T-cell (primary cell): ENCODE data around the gene TMSB4X. TPM values are rescaled to one million over a fixed set of nuclear protein-coding genes. Genes with fewer than 3 reads are reported as not detected.

Source experiments
- ATAC-seq, 4 experiments: fragments of 200-7000 bp in 3 of 4; fragments of 150-1000 bp in 1 of 4; cut with Tn5 transposase; replicated peaks in 1 of 4; 1 replicate in 3 of 4; 2 replicates in 1 of 4; pipeline ENCODE4 v1.10.0; 2021; ENCODE audit warnings: moderate library complexity in 3 of 4, mild to moderate bottlenecking in 2 of 4, moderate number of reproducible peaks in 1 of 4
- CTCF ChIA-PET, 2 donors: fragments of 300-600 bp; sonication (Branson Sonifier 250); formaldehyde crosslinking; loops; one replicate each; lab custom pipeline; 2022; ENCODE audit warnings: antibody characterized with exemption in 2 of 2; lab: Charles Lee
- POLR2A ChIA-PET, 2 donors: fragments of 300-600 bp; sonication (Branson Sonifier 250); formaldehyde crosslinking; loops; one replicate each; lab custom pipeline; 2022; ENCODE audit warnings: antibody characterized with exemption in 2 of 2; lab: Charles Lee
- DNase-seq, 35 experiments: peaks; one replicate each; pipeline versions ENCODE4 v3.0.0 to v3.0.0-alpha.2; 2013 to 2023
- H3K27ac ChIP-seq: one replicate; pipeline ENCODE4 v1.5.1; 2013; ENCODE audit warnings: low read length
- H3K27me3 ChIP-seq, 2 experiments: replicated peaks in 1 of 2; 1 replicate in 1 of 2; 2 replicates in 1 of 2; pipeline versions ENCODE4 v1.6.1 to v1.7.0; 2013; ENCODE audit warnings: low read length in 1 of 2, mixed read lengths in 1 of 2; ENCODE audit not compliant: control insufficient read depth in 2 of 2, insufficient read depth in 2 of 2; ENCODE audit errors: extremely low read depth in 1 of 2
- H3K36me3 ChIP-seq, 2 donors: 1 replicate in 1 of 2; 2 replicates in 1 of 2; pipeline versions ENCODE4 v1.6.1 to v1.7.0; 2013; ENCODE audit warnings: low read length in 1 of 2; ENCODE audit not compliant: control insufficient read depth in 2 of 2, insufficient read depth in 1 of 2; ENCODE audit errors: extremely low read depth in 1 of 2
- H3K4me1 ChIP-seq, 2 experiments: 1 replicate in 1 of 2; 2 replicates in 1 of 2; pipeline versions ENCODE4 v1.6.1 to v1.7.0; 2013; ENCODE audit warnings: low read length in 2 of 2, mixed read lengths in 1 of 2; ENCODE audit not compliant: insufficient read depth in 2 of 2, control insufficient read depth in 1 of 2; ENCODE audit errors: extremely low read depth in 1 of 2
- H3K4me3 ChIP-seq, 2 donors: 1 replicate in 1 of 2; 2 replicates in 1 of 2; pipeline versions ENCODE4 v1.5.1 to v1.7.0; 2013; ENCODE audit warnings: mild to moderate bottlenecking in 2 of 2, low read length in 1 of 2, moderate library complexity in 1 of 2; ENCODE audit not compliant: control insufficient read depth in 1 of 2; ENCODE audit errors: extremely low read depth in 1 of 2
- H3K9me3 ChIP-seq: 2 replicates; pipeline ENCODE4 v1.7.0; 2013
- H3K27ac Mint-ChIP-seq, 2 donors: one replicate each; pipeline ENCODE4 v1.8.0; 2020 to 2021; ENCODE audit warnings: mild to moderate bottlenecking in 2 of 2, mixed read lengths in 2 of 2
- H3K27me3 Mint-ChIP-seq, 2 donors: one replicate each; pipeline ENCODE4 v1.8.0; 2021 to 2022; ENCODE audit warnings: mixed read lengths in 2 of 2
- H3K36me3 Mint-ChIP-seq: one replicate; pipeline ENCODE4 v1.8.0; 2021; ENCODE audit warnings: mixed read lengths
- H3K4me1 Mint-ChIP-seq, 3 donors: one replicate each; pipeline ENCODE4 v1.8.0; 2020 to 2022; ENCODE audit warnings: mixed read lengths in 3 of 3, mild to moderate bottlenecking in 1 of 3
- H3K4me3 Mint-ChIP-seq, 3 donors: one replicate each; pipeline ENCODE4 v1.8.0; 2020 to 2022; ENCODE audit warnings: mild to moderate bottlenecking in 3 of 3, mixed read lengths in 3 of 3, moderate library complexity in 3 of 3
- H3K9me3 Mint-ChIP-seq, 3 donors: one replicate each; pipeline ENCODE4 v1.8.0; 2020 to 2022; ENCODE audit warnings: mixed read lengths in 3 of 3
- WGBS: methylation state at CpG from one replicate; pipeline ENCODE4 v1.1.5; 2013; ENCODE audit warnings: missing lambda C conversion rate; ENCODE audit not compliant: insufficient coverage; 5-methylcytosine and 5-hydroxymethylcytosine counted together
- total RNA-seq, 35 experiments: library from RNA in 6 of 35; stranded (reverse) in 6 of 35; fragments of 120-200 nt in 1 of 35; gene quantifications; one replicate each; pipeline versions ENCODE4 v1.2.1 to v1.2.4 and lab custom pipeline; 2013 to 2026

The TMSB4X gene
- total RNA-seq, 5 donors from 2014 or later (not counting 1 experiment from before 2014, with no cell fraction given): 5,030 to 6,201 (median 5,880) TPM

DNA sequence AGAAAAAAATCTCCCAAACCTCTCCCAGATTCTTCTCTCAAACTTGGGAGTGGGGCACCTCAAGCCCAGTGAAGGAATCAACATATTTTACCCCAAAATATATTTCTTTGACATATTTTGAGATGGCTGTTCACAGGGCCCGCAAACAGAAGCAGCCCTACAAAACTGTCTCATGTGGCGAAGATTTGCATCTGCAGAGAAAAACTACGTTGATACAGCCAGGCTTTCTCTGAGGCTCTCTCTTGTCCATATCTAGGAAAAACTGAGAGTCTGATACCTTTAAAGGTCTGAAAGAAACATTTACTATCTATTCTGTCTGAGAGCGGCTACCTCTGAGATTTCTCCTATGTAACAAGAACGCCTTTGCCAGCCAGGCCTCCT is 23.3 kb upstream of the TMSB4X start:
- ChIA-PET CTCF (interaction anchor here (0.6 to 4.0 kb wide), 14 partner anchors 16 to 537 kb away, joined by 3 to 42 read pairs (median 5); partner anchors contain the start of gene TMSB4X (in 1 of the 2)), POLR2A (interaction anchor here (0.6 to 2.2 kb wide), 8 partner anchors 23 to 1909 kb away, joined by 3 to 9 read pairs (median 5); partner anchors contain the start of gene TMSB4X (in 1 of the 2))
- Histone ChIP-seq H3K9me3 (no peaks in the 10 kb centered on the region), H3K36me3 (no peaks in the 10 kb centered on the region), H3K4me1 (peaks cover 67 to 96% of the 10 kb centered on the region in 2 experiments), H3K27me3 (no peaks in the 10 kb centered on the region), H3K27ac (peak overlapping the region; percentile 94), H3K4me3 (peak overlapping the region in 1 of 2 donors; percentile 50)
- Mint-ChIP-seq H3K36me3 (no peaks in the 10 kb centered on the region), H3K27me3 (no peaks in the 10 kb centered on the region), H3K4me1 (peaks cover 92 to 96% (median 93%) of the 10 kb centered on the region in 3 donors), H3K27ac (peak overlapping the region; percentile 96 to 97), H3K4me3 (peak overlapping the region; percentile 82 to 91 (median 86)), H3K9me3 (no peaks in the 10 kb centered on the region)
- WGBS: no CpG with 5 or more reads among the region's 5 CpGs
- DNase-seq (peak in 4 of 35 experiments; percentile 29 to 56 (median 40)), ATAC-seq (no peak)

DNA sequence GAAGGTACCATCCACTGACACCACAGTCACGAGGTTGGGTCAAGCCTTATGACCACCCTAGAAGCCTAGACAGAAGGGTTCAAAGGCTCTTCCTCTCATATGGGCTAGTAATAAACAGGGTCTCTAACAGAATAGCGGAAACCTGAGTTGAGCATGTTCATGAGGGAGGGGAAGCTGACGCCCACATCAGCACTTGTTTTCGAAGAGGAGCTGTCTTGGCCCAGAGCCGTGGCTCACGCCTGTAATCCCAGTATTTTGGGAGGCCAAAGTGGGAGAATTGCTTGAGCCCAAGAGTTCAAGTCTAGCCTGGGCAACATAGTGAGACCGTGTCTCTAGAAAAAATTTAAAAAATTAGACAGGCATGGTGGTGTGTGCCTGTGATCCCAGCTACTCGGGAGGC is 21.5 kb upstream of the TMSB4X start:
- POLR2A ChIA-PET: interaction anchor here (0.6 to 0.9 kb wide), 4 partner anchors 23 to 137 kb away, joined by 3 to 10 read pairs (median 4); no protein-coding TSS in a partner anchor
- H3K4me3 Mint-ChIP-seq: peak overlapping the region; percentile 70 to 82 (median 71)

DNA sequence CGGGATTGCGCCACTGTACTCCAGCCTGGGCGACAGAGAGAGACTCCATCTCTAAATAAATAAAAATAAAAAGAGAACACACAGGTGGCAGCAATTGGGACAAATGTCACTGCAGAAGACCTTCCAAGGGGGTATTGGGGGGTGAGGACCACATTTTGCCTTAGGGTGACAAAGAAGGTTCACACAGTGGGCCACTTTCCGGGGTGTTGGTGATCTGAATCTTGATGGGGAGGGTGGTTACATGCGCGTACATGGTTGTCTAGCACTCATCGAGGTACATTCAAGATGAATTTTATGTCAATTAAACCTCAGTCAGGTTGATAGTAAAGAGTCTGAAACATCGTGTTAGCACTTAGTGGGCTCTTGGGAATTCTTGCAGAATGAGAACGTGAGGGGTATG is 20.5 kb upstream of the TMSB4X start:
- H3K4me3 Mint-ChIP-seq: peak overlapping the region; percentile 70 to 82 (median 78)
- H3K36me3 Mint-ChIP-seq: no peaks in the 10 kb centered on the region
- Histone ChIP-seq H3K9me3 (no peaks in the 10 kb centered on the region), H3K27me3 (no peaks in the 10 kb centered on the region), H3K4me3 (peak overlapping the region; percentile 33 to 39), H3K36me3 (no peaks in the 10 kb centered on the region), H3K27ac (peak overlapping the region; percentile 94), H3K4me1 (peaks cover 60 to 85% of the 10 kb centered on the region in 2 experiments)
- DNase-seq (no peak), ATAC-seq (no peak)
- H3K27me3 Mint-ChIP-seq: no peaks in the 10 kb centered on the region
- ChIA-PET POLR2A (interaction anchor here (0.6 to 0.9 kb wide), 6 partner anchors 22 to 289 kb away, joined by 3 to 10 read pairs (median 4); no protein-coding TSS in a partner anchor), CTCF (interaction anchor here (0.6 to 1.0 kb wide), 4 partner anchors 14 to 138 kb away, joined by 3 to 6 read pairs (median 4); no protein-coding TSS in a partner anchor)
- H3K4me1 Mint-ChIP-seq: peaks cover 80 to 90% (median 85%) of the 10 kb centered on the region in 3 donors
- H3K9me3 Mint-ChIP-seq: no peaks in the 10 kb centered on the region
- peak overlapping the region; percentile 97 to 99 for H3K27ac Mint-ChIP-seq
- no CpG with 5 or more reads among the region's 9 CpGs for WGBS

More for the DNA sequence above, 21.5 kb upstream of the TMSB4X start:
- Mint-ChIP-seq H3K9me3 (no peaks in the 10 kb centered on the region), H3K36me3 (no peaks in the 10 kb centered on the region), H3K27ac (peak overlapping the region; percentile 97 to 99), H3K4me1 (peaks cover 85 to 93% (median 90%) of the 10 kb centered on the region in 3 donors), H3K27me3 (no peaks in the 10 kb centered on the region)
- DNase-seq (no peak), ATAC-seq (no peak)
- CTCF ChIA-PET: interaction anchor here (0.5 to 1.0 kb wide), 11 partner anchors 15 to 160 kb away, joined by 3 to 8 read pairs (median 4); no protein-coding TSS in a partner anchor
- Histone ChIP-seq H3K36me3 (no peaks in the 10 kb centered on the region), H3K4me3 (peak overlapping the region in 1 of 2 donors; percentile 17), H3K27ac (peak overlapping the region; percentile 94), H3K4me1 (peaks cover 62 to 90% of the 10 kb centered on the region in 2 experiments), H3K27me3 (no peaks in the 10 kb centered on the region), H3K9me3 (no peaks in the 10 kb centered on the region)
- WGBS: 19% methylated on average over 3 of the region's 8 CpGs

DNA sequence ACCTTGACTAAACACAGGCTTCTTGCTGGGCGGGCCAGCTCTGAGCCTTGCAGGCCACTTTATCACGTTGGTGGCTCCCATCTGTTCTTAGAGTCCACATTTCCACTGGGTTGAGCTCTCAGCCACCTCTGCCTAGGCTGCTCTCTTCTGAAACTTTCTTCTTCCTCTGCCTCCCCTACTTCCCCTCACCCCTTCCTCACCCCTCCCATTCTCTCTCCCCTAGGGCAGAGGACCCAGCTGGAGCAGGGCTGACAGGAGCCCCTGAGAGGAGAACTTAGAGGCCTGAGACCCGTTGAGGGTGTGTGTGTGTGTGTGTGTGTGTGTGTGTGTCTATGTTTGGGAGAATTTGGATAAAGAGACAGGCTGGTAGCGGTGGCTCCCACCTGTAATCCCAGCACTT is 19.9 kb upstream of the TMSB4X start:
- H3K9me3 Mint-ChIP-seq: no peaks in the 10 kb centered on the region
- ChIA-PET CTCF (interaction anchor here (0.6 to 0.9 kb wide), 3 partner anchors 15 to 23 kb away, joined by 3 to 4 read pairs (median 3); no protein-coding TSS in a partner anchor), POLR2A (interaction anchor here (0.6 to 1.5 kb wide), 4 partner anchors 13 to 134 kb away, joined by 3 to 6 read pairs (median 4); no protein-coding TSS in a partner anchor)
- H3K27me3 Mint-ChIP-seq: no peaks in the 10 kb centered on the region
- Histone ChIP-seq H3K4me1 (peaks cover 59 to 86% of the 10 kb centered on the region in 2 experiments), H3K4me3 (peak overlapping the region; percentile 33 to 39), H3K9me3 (no peaks in the 10 kb centered on the region), H3K36me3 (no peaks in the 10 kb centered on the region), H3K27ac (peak overlapping the region; percentile 94), H3K27me3 (no peaks in the 10 kb centered on the region)
- ATAC-seq (no peak), DNase-seq (no peak)
- 0% methylated on average over 2 of the region's 4 CpGs for WGBS
- H3K36me3 Mint-ChIP-seq: no peaks in the 10 kb centered on the region
- H3K27ac Mint-ChIP-seq: peak overlapping the region; percentile 97 to 99
- peaks cover 80 to 90% (median 85%) of the 10 kb centered on the region in 3 donors for H3K4me1 Mint-ChIP-seq
- peak overlapping the region; percentile 50 to 82 (median 78) for H3K4me3 Mint-ChIP-seq

GRCh38 chrX:12955882-12956703 is 18.8 kb upstream of the TMSB4X start:
- ChIA-PET POLR2A (interaction anchor here (0.5 to 2.8 kb wide), 8 partner anchors 12 to 133 kb away, joined by 3 to 13 read pairs (median 5); partner anchors contain the start of gene TMSB4X (in 1 of the 2)), CTCF (interaction anchor here in 1 of 2 donors (0.6 to 2.5 kb wide), 6 partner anchors 9 to 532 kb away, joined by 3 to 12 read pairs (median 6); no protein-coding TSS in a partner anchor)
- Histone ChIP-seq H3K4me3 (peak overlapping the region; percentile 43 to 56), H3K27me3 (no peaks in the 10 kb centered on the region), H3K9me3 (no peaks in the 10 kb centered on the region), H3K27ac (peak overlapping the region; percentile 94), H3K36me3 (no peaks in the 10 kb centered on the region), H3K4me1 (peaks cover 66 to 83% of the 10 kb centered on the region in 2 experiments)
- DNase-seq (peak in 14 of 35 experiments; percentile 13 to 73 (median 51)), ATAC-seq (peak; percentile 20 to 36 (median 30))
- no peaks in the 10 kb centered on the region for H3K27me3 Mint-ChIP-seq
- no peaks in the 10 kb centered on the region for H3K36me3 Mint-ChIP-seq
- H3K9me3 Mint-ChIP-seq: no peaks in the 10 kb centered on the region
- peak overlapping the region; percentile 96 to 99 for H3K27ac Mint-ChIP-seq
- peaks cover 80 to 90% (median 84%) of the 10 kb centered on the region in 3 donors for H3K4me1 Mint-ChIP-seq
- peak overlapping the region; percentile 78 to 82 (median 78) for H3K4me3 Mint-ChIP-seq
- WGBS: 0% methylated on average over 4 of the region's 20 CpGs
